Pancreas (tissue), 10 donors: Measurements from ENCODE around the gene CYGB. TPM values are rescaled to one million over a fixed set of nuclear protein-coding genes. Genes with fewer than 3 reads are reported as not detected.

ENCODE experiments used
- ATAC-seq, 4 donors: fragments of 200-7000 bp; cut with Tn5 transposase; one replicate each; pipeline versions ENCODE4 v1.8.0 to v1.9.1; 2020; ENCODE audit warnings: mild to moderate bottlenecking in 4 of 4, moderate library complexity in 4 of 4
- DNase-seq, 6 donors: peaks; one replicate each; pipeline ENCODE4 v3.0.0-alpha.2; 2020
- FAIRE-seq: peaks from 2 replicates; lab custom pipeline; 2012; peaks lifted over from hg19 to GRCh38; lab: Jason Lieb, UNC
- H3K27ac ChIP-seq, 4 donors: fragments of 200-600 bp; sonication (generic); 1 replicate in 3 of 4; 2 replicates in 1 of 4; pipeline versions ENCODE4 v1.5.0 to v1.8.0; 2020
- H3K27me3 ChIP-seq, 4 donors: fragments of 200-600 bp; one replicate each; pipeline ENCODE4 v1.8.0; 2021
- H3K36me3 ChIP-seq, 3 donors: fragments of 200-600 bp; sonication (generic) in 1 of 3; one replicate each; pipeline versions ENCODE4 v1.5.0 to v1.8.0; 2020 to 2021
- H3K4me1 ChIP-seq, 3 donors: fragments of 200-600 bp; one replicate each; pipeline ENCODE4 v1.8.0; 2021
- H3K4me3 ChIP-seq, 4 donors: fragments of 200-600 bp; sonication (generic) in 2 of 4; one replicate each; pipeline versions ENCODE4 v1.5.0 to v1.8.0; 2020 to 2021
- H3K9me3 ChIP-seq, 4 donors: fragments of 200-600 bp; one replicate each; pipeline ENCODE4 v1.8.0; 2021
- CTCF ChIP-seq, 4 donors: fragments of 200-600 bp; sonication (generic) in 3 of 4; IDR thresholded peaks; one replicate each; pipeline versions ENCODE4 v1.5.0 to v1.8.0; 2021; ENCODE audit warnings: antibody characterized with exemption in 4 of 4
- WGBS, 2 donors: extraction: QIAGEN DNeasy Blood & Tissue Kit; methylation state at CpG; one replicate each; pipeline ENCODE4 v1.1.7; 2013; 5-methylcytosine and 5-hydroxymethylcytosine counted together
- intact Hi-C, 3 donors: fragments of 100-400 bp; cut with DNase I; formaldehyde crosslinking; loops; one replicate each; pipeline versions ENCODE4 v1.11.1 to v1.14.2; 2022
- polyA plus RNA-seq, 2 donors: library from polyadenylated mRNA; stranded (reverse); fragments of 200-250 nt; gene quantifications; one replicate each; pipeline ENCODE4 v1.2.3, GENCODE V29; 2013
- total RNA-seq, 6 donors: library from RNA; stranded (reverse); fragmentation: NEBNext Ultra II Directional in 4 of 6; extraction: Animal tissue kit (Norgen Biotek cat#: 25700) in 4 of 6; gene quantifications; one replicate each; pipeline versions ENCODE4 v1.2.1 to v1.2.4, GENCODE V29; 2021 to 2023
- donor health status: healthy with polysubstance abuse.
- donor health status: DM: no; HTN: no; CAD: no; lungs with moderate emphysema.
- donor health status: DM: no; HTN: no; CAD: no.
- donor health status: control.
- donor health status: control.
- donor health status: Bipolar disorder and iron deficiency.
- donor health status: DM: yes; HTN: yes; CAD: no.
- donor health status: DM: no; HTN: no; CAD: no.
- donor health status: DM: no; HTN: no; CAD: no.
- donor health status: DM: yes; HTN: yes; CAD: no.

Gene CYGB
- total and polyA plus RNA-seq, 8 donors: 2.6 to 15.7 (median 8.2) TPM

GRCh38 chr17:76568811-76569221, 31.3 kb upstream of the CYGB start:
- peaks cover 0 to 12% (median 9%) of the 10 kb centered on the region in 3 donors for H3K4me1 ChIP-seq

GRCh38 chr17:76567634-76568432, 30.3 kb upstream of the CYGB start:
- ATAC-seq: peak; percentile 46 to 72 (median 61)
- no peak for TF ChIP-seq CTCF (IDR thresholded peaks at IDR 0.05)
- DNase-seq: no peak
- Histone ChIP-seq H3K27me3 (no peaks in the 10 kb centered on the region), H3K36me3 (peaks cover 3 to 18% (median 4%) of the 10 kb centered on the region in 3 donors), H3K4me3 (no peak overlapping the region), H3K4me1 (peaks cover 0 to 12% (median 9%) of the 10 kb centered on the region in 3 donors), H3K27ac (peak overlapping the region; percentile 20 to 68 (median 36)), H3K9me3 (no peaks in the 10 kb centered on the region)
- intact Hi-C loops: no loop called here
- 51 to 52% methylated on average over 14 of the region's 14 CpGs for WGBS, 2 donors
- no peak for FAIRE-seq

More at GRCh38 chr17:76568811-76569221, 31.3 kb upstream of the CYGB start:
- no peak for DNase-seq
- Histone ChIP-seq H3K36me3 (peaks cover 3 to 14% (median 4%) of the 10 kb centered on the region in 3 donors), H3K27ac (no peak overlapping the region), H3K9me3 (no peaks in the 10 kb centered on the region), H3K4me3 (no peak overlapping the region), H3K27me3 (no peaks in the 10 kb centered on the region)
- no peak for FAIRE-seq
- TF ChIP-seq CTCF (IDR thresholded peaks at IDR 0.05): no peak
- no peak for ATAC-seq
- intact Hi-C loops: no loop called here
- WGBS, 2 donors: 59 to 63% methylated on average over 16 to 19 of the region's 19 CpGs

- Histone ChIP-seq H3K4me1 (peaks cover 3 to 15% (median 9%) of the 10 kb centered on the region in 3 donors), H3K4me3 (no peak overlapping the region), H3K9me3 (no peaks in the 10 kb centered on the region), H3K27ac (peak overlapping the region in 3 of 4 donors; percentile 20 to 68 (median 30)), H3K27me3 (no peaks in the 10 kb centered on the region), H3K36me3 (peaks cover 3 to 18% (median 4%) of the 10 kb centered on the region in 3 donors)
- WGBS, 2 donors: 51 to 57% methylated on average over 5 of the region's 5 CpGs
- TF ChIP-seq CTCF (IDR thresholded peaks at IDR 0.05): no peak
- DNase-seq (no peak), ATAC-seq (peak in 1 of 4 donors; percentile 18), FAIRE-seq (no peak)
- intact Hi-C loops: no loop called here
Observed at GRCh38 chr17:76566988-76567431, 29.5 kb upstream of the CYGB start.

GRCh38 chr17:76566613-76566943, 29.1 kb upstream of the CYGB start:
- WGBS, 2 donors: 97 to 99% methylated on average over 3 of the region's 3 CpGs
- DNase-seq (no peak), FAIRE-seq (no peak), ATAC-seq (no peak)
- Histone ChIP-seq H3K36me3 (peaks cover 3 to 21% (median 4%) of the 10 kb centered on the region in 3 donors), H3K27me3 (no peaks in the 10 kb centered on the region), H3K4me3 (no peak overlapping the region), H3K4me1 (peaks cover 5 to 18% (median 9%) of the 10 kb centered on the region in 3 donors), H3K9me3 (no peaks in the 10 kb centered on the region), H3K27ac (peak overlapping the region in 2 of 4 donors; percentile 30 to 68)
- no peak for TF ChIP-seq CTCF (IDR thresholded peaks at IDR 0.05)
- intact Hi-C loops: no loop called here
